Urinary bladder (tissue), 4 donors: ENCODE measurements around the gene RARB. TPM values are rescaled to one million over a fixed set of nuclear protein-coding genes. Genes with fewer than 3 reads are reported as not detected.

Experiments
- DNase-seq: peaks from one replicate; pipeline ENCODE4 v3.0.0-alpha.2; 2015; ENCODE audit errors: extremely low spot score
- H3K27ac ChIP-seq: one replicate; pipeline ENCODE4 v1.5.1; 2013; ENCODE audit warnings: low read depth, mild to moderate bottlenecking, moderate library complexity
- H3K36me3 ChIP-seq: one replicate; pipeline ENCODE4 v1.6.1; 2013; ENCODE audit warnings: mild to moderate bottlenecking, moderate library complexity; ENCODE audit not compliant: insufficient read depth
- H3K4me1 ChIP-seq: one replicate; pipeline ENCODE4 v1.6.1; 2013; ENCODE audit warnings: mild to moderate bottlenecking, moderate library complexity; ENCODE audit not compliant: insufficient read depth
- H3K4me3 ChIP-seq: one replicate; pipeline ENCODE4 v1.5.1; 2013; ENCODE audit warnings: low read depth, low read length
- WGBS: extraction: QIAGEN DNeasy Blood & Tissue Kit; methylation state at CpG from one replicate; pipeline ENCODE4 v1.1.7; 2013; 5-methylcytosine and 5-hydroxymethylcytosine counted together
- polyA plus RNA-seq: library from polyadenylated mRNA; stranded (reverse); fragments of 200-250 nt; gene quantifications from one replicate; pipeline ENCODE4 v1.2.3, GENCODE V29; 2013
- total RNA-seq: library from RNA; depleted of rRNA; stranded (reverse); fragments of >200 nt; gene quantifications from one replicate; pipeline ENCODE4 v1.2.3, GENCODE V29; 2014
- donor health status: healthy with polysubstance abuse.
- donor health status: healthy.

RARB gene
- total and polyA plus RNA-seq, 2 donors: 12.3 to 70.7 TPM

GRCh38 chr3:25572919-25573385 is 144.9 kb downstream of the RARB start:
- Histone ChIP-seq H3K4me3 (no peak overlapping the region), H3K36me3 (no peaks in the 10 kb centered on the region), H3K27ac (no peak overlapping the region), H3K4me1 (no peaks in the 10 kb centered on the region)
- 65% methylated on average over 14 of the region's 14 CpGs for WGBS
- no peak for DNase-seq

- no peak overlapping the region for H3K4me3 ChIP-seq
Measured at GRCh38 chr3:25573386-25574171, 145.5 kb downstream of the RARB start.

GRCh38 chr3:25574172-25574765 is 146.2 kb downstream of the RARB start:
- no peaks in the 10 kb centered on the region for H3K36me3 ChIP-seq
- WGBS: 98% methylated on average over 16 of the region's 16 CpGs

More at GRCh38 chr3:25573386-25574171, 145.5 kb downstream of the RARB start:
- no peak overlapping the region for H3K27ac ChIP-seq
- H3K36me3 ChIP-seq: no peaks in the 10 kb centered on the region
- WGBS: 56% methylated on average over 19 of the region's 19 CpGs
- no peak for DNase-seq
- H3K4me1 ChIP-seq: no peaks in the 10 kb centered on the region

GRCh38 chr3:25575001-25575400 is 146.9 kb downstream of the RARB start:
- DNase-seq: no peak
- Histone ChIP-seq H3K4me1 (no peaks in the 10 kb centered on the region), H3K36me3 (no peaks in the 10 kb centered on the region), H3K4me3 (no peak overlapping the region), H3K27ac (no peak overlapping the region)
- WGBS: 96% methylated on average over 12 of the region's 12 CpGs

More at GRCh38 chr3:25574172-25574765, 146.2 kb downstream of the RARB start:
- no peaks in the 10 kb centered on the region for H3K4me1 ChIP-seq
- H3K4me3 ChIP-seq: no peak overlapping the region
- DNase-seq: no peak
- H3K27ac ChIP-seq: no peak overlapping the region

GRCh38 chr3:25576146-25576545 is 148.1 kb downstream of the RARB start:
- no peaks in the 10 kb centered on the region for H3K36me3 ChIP-seq
- WGBS: 83% methylated on average over 4 of the region's 4 CpGs
- H3K4me1 ChIP-seq: no peaks in the 10 kb centered on the region
- no peak overlapping the region for H3K27ac ChIP-seq
- no peak for DNase-seq
- no peak overlapping the region for H3K4me3 ChIP-seq

GRCh38 chr3:25576831-25577454 is 148.9 kb downstream of the RARB start:
- WGBS: 97% methylated on average over 15 of the region's 15 CpGs
- H3K36me3 ChIP-seq: no peaks in the 10 kb centered on the region
- DNase-seq: no peak
- no peaks in the 10 kb centered on the region for H3K4me1 ChIP-seq
- no peak overlapping the region for H3K4me3 ChIP-seq
- H3K27ac ChIP-seq: no peak overlapping the region

- H3K36me3 ChIP-seq: no peaks in the 10 kb centered on the region
- H3K4me3 ChIP-seq: no peak overlapping the region
- no peak for DNase-seq
- H3K27ac ChIP-seq: no peak overlapping the region
- H3K4me1 ChIP-seq: no peaks in the 10 kb centered on the region
- 96% methylated on average over 10 of the region's 10 CpGs for WGBS
Measured at GRCh38 chr3:25578059-25578458, 150.0 kb downstream of the RARB start.

- WGBS: 90% methylated on average over 8 of the region's 8 CpGs
- Histone ChIP-seq H3K4me1 (no peaks in the 10 kb centered on the region), H3K4me3 (no peak overlapping the region), H3K27ac (no peak overlapping the region), H3K36me3 (no peaks in the 10 kb centered on the region)
- DNase-seq: no peak
Measured at GRCh38 chr3:25580534-25580933, 152.5 kb downstream of the RARB start.

GRCh38 chr3:25581335-25581734 is 153.3 kb downstream of the RARB start:
- WGBS: 98% methylated on average over 7 of the region's 7 CpGs
- H3K36me3 ChIP-seq: no peaks in the 10 kb centered on the region
- H3K4me3 ChIP-seq: no peak overlapping the region
- no peak overlapping the region for H3K27ac ChIP-seq
- H3K4me1 ChIP-seq: no peaks in the 10 kb centered on the region
- no peak for DNase-seq

- no peak overlapping the region for H3K4me3 ChIP-seq
- H3K27ac ChIP-seq: no peak overlapping the region
- no peak for DNase-seq
- no peaks in the 10 kb centered on the region for H3K36me3 ChIP-seq
- H3K4me1 ChIP-seq: no peaks in the 10 kb centered on the region
- 94% methylated on average over 3 of the region's 3 CpGs for WGBS
Measured at GRCh38 chr3:25581823-25582222, 153.8 kb downstream of the RARB start.

GRCh38 chr3:25582242-25582641 is 154.2 kb downstream of the RARB start:
- WGBS: 91% methylated on average over 2 of the region's 2 CpGs
- no peak for DNase-seq
- Histone ChIP-seq H3K4me1 (no peaks in the 10 kb centered on the region), H3K27ac (no peak overlapping the region), H3K4me3 (no peak overlapping the region), H3K36me3 (no peaks in the 10 kb centered on the region)

GRCh38 chr3:25583343-25583742 is 155.3 kb downstream of the RARB start:
- Histone ChIP-seq H3K27ac (no peak overlapping the region), H3K36me3 (no peaks in the 10 kb centered on the region), H3K4me3 (no peak overlapping the region), H3K4me1 (no peaks in the 10 kb centered on the region)
- DNase-seq: no peak
- 95% methylated on average over 10 of the region's 10 CpGs for WGBS

GRCh38 chr3:25584011-25584789 is 156.1 kb downstream of the RARB start:
- no peaks in the 10 kb centered on the region for H3K4me1 ChIP-seq
- no peak overlapping the region for H3K4me3 ChIP-seq
- WGBS: 88% methylated on average over 17 of the region's 17 CpGs
- no peak for DNase-seq
- H3K27ac ChIP-seq: no peak overlapping the region
- no peaks in the 10 kb centered on the region for H3K36me3 ChIP-seq
